Measurements from ENCODE around the gene SCUBE3.
A peak's percentile ranks its signal among the peaks of the same experiment; 100 is the strongest.

SCUBE3 gene

DNA sequence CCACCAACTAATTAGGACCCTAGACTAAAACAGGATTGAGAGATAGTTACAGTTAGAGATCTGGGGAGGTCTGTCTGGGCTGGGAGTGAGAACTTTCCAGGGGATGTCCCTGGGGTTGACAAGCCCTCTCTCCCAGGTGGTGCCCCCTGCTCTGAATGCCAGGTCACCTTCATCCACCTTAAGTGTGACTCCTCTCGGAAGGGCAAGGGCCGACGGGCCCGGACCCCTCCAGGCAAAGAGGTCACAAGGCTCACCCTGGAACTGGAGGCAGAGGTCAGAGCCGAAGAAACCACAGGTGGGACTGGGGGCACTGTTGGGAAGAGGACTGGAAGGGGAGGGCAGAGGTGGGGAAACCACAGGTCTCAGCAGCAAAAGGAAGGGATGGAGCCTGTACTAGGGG is 28.7 kb downstream of the SCUBE3 start:
- DNase-seq, result no peak

DNA sequence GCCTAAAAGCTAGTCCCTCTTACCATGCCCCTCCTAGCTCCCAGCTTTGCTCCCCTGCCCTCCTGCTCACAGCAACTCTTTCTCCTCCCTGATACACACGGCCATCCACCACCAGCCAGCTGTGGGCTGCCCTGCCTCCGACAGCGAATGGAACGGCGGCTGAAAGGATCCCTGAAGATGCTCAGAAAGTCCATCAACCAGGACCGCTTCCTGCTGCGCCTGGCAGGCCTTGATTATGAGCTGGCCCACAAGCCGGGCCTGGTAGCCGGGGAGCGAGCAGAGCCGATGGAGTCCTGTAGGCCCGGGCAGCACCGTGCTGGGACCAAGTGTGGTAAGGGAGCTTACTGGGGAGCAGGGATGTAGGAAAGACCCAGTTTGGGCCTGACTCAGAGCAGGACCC is 29.1 kb downstream of the SCUBE3 start:
- no peak for DNase-seq

DNA sequence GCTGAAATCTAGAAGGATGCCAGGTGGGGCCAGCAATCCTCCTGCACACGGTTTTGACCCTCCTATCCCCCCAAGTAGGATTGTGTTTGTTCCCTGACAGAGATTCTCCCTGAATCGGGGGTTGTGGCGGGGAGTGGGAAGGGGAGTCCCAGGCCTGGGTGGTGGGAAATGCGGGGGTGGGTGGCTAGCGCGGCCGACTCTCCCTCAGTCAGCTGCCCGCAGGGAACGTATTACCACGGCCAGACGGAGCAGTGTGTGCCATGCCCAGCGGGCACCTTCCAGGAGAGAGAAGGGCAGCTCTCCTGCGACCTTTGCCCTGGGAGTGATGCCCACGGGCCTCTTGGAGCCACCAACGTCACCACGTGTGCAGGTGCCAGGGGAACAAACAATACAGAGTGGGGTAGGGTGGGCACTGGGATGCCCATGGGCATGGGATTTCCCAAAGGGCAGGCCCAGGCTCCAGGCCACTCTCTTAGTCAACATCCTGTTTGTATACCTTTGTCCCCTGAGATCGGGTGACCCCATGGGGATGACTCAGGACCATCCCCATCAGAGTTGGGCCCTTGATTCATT is 29.7 kb downstream of the SCUBE3 start:
- DNase-seq, result no peak

DNA sequence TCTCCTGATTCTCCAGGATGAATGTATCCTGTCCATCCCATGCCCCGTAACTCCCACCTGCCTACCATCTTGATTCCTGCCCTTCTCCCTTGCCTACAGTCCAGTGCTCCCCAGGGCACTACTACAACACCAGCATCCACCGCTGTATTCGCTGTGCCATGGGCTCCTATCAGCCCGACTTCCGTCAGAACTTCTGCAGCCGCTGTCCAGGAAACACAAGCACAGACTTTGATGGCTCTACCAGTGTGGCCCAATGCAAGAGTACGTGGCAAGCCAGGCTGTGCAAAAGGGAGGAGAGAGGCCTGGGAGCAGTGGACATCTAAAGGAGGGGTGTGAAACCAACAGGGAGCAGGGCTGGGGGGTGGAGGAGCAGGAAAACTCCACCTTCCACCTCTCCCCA is 30.8 kb downstream of the SCUBE3 start:
- DNase-seq, result no peak

DNA sequence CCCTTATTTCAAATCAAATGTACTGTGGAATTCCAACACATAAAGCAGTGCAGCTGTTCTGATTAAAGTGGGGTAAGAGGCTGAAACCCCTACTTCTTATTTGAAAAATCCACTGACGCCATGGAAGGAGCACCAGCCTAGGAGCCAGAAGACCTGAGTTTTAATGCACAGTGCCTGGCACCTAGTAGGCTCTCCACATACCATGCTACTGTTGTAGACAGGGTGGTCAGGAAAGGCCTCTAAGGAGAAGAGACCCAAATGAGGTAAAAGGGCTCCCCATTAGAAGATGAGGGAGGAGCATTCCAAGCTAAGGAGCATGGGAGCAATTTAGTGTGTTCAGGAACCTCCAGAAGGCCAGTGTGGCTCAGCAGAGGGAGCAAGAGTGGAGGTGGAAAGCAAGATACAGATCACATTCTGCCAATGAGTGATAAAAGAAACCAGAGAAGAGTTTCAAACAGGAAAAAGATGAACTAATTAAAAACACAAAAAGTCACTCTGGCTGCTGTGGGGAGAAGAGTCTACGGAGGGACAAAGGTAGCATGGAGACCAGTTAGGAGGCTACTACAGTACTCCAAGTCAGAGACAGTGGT is 34.0 kb downstream of the SCUBE3 start:
- DNase-seq, result no peak

DNA sequence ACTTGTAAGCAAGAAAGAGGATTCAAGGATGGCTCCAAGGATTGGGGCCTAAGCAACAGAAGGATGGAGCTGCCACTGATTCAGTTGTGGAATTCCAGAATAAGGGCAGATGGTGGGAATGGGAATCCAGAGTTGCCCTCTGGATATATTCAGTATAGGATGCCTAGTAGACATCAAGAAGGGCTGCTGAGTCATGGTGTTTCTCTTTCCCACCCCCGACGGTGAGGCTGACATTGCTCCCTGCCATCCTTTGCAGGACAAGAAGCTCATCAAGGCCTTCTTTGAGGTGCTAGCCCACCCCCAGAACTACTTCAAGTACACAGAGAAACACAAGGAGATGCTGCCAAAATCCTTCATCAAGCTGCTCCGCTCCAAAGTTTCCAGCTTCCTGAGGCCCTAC is 34.5 kb downstream of the SCUBE3 start:
- DNase-seq, result no peak

DNA sequence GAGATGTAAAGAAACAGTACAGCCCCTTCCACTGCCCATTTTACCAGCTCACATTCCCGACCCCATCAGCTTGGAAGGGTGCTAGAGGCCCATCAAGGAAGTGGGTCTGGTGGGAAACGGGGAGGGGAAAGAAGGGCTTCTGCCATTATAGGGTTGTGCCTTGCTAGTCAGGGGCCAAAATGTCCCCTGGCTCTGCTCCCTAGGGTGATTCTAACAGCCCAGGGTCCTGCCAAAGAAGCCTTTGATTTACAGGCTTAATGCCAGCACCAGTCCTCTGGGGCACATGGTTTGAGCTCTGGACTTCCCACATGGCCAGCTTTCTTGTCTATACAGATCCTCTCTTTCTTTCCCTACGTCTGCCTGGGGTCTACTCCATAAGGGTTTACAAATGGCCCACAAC is 35.2 kb downstream of the SCUBE3 start:
- DNase-seq, result no peak

DNA sequence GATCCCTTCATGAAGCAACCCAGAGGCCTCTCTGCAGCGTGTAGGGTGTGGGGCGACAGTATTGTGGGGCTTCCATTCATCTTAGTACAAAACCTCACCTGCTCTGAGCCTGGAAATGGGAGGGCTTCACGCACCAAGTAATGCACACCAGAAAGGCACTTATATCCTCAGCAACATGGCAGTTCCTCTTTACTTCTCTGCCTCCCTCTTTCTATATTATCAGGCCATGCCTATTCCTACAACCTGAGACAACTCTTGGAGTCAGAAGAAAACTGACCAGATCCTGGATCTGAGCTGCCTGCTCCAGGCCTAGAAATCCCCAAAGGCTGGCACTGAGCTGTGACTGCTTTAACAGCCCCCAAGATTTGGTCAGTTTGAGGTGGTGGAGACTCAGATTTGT is 38.2 kb downstream of the SCUBE3 start:
- no peak for DNase-seq

DNA sequence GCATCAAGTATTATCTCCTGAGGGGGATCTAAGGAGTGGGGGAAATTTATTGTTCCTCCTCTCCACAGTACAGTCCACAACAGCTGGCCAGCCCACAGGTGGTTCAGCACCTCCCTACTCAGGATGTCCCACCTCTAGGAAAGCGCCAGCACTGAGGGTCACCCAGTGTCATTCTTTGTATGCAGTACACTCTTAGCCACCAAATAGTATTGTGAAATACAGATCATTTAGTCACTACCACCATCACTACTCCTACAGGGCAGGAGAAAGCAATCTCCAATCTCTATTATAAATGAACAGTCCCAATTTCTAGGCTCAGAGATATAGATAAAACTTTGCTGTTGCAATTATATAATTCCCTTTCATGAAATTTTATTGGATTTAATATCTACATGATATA is 39.5 kb downstream of the SCUBE3 start:
- no peak for DNase-seq

DNA sequence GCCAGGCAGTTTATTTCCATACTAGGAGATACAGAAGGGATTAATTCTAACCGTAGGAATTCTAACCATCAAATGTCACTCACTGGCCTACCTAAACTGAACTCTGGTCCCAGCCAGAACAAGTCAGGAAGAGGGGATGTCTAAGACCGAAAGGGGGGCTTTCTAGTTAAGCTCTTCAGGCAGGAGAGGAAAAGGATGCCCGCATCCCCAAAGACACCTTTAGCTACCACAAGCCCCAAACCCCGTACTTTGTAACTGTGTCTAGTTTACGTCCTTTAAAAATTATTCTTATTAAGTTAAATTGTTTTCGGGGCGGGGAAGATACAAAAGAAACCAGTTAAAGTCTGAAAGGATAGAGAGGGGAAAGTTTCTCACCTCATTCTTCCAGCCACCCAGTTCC is 44.6 kb downstream of the SCUBE3 start:
- DNase-seq, result no peak

DNA sequence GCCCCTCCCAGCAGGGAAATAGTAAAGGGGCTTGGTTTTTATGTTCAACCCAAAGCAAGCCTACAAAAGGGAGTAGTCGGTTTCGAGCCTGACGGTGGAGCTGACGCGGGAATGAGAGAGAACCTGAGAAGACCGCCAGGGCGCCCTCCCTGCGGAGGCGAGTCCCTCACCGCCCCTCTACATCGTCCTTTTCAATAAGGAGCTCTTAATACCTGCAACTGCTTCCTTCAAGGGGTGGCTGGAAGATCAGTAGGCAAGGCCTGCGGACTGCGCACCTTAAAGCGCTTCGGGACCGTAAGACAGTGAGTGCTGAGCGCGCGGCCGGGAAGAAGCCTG is 45.1 kb downstream of the SCUBE3 start:
- DNase-seq, result peak; percentile 52

DNA sequence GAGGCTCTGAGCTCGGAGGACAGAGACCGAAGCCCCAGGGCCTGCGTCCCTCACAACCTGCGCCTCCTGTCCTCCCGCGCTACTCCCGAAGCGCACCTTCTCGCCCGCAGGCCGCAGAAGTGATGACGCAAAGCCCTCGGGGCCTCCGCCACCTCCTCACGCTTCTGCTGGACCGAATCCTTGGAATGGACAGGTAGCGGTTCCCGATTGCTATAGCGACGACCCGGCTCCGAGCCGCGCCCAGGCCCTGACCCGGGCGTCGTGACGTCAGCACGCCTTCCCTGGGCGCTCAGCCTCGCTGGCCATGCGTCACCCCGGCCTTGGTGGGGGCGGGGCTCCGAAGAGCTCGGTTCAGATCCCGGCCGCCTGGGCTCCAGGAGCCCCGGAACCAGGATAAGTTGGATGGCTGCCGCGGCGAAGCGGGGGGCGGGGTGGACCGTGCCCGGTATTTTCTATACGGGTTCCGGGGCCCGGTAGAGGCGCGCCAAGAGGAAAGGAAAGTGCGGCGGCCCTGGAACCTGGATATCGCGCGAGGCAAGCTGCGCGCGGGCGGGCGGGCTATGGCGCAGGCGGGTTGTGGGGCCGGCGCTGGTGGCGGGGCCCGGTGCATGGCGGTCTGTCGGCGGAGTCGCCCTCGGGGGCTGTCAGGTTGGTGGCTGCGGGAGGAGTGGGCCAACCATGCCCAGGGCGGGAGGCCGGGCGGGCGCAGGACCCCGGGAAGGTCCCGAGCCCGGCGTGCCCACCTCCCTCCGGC is 45.6 kb downstream of the SCUBE3 start, which contains the start of gene ZNF76:
ZNF76 (plus strand) TSS at position 542 of the 754 bp plus-strand sequence. CDS start 21,417 bp downstream, outside the sequence.
- peak; percentile 92 for DNase-seq

DNA sequence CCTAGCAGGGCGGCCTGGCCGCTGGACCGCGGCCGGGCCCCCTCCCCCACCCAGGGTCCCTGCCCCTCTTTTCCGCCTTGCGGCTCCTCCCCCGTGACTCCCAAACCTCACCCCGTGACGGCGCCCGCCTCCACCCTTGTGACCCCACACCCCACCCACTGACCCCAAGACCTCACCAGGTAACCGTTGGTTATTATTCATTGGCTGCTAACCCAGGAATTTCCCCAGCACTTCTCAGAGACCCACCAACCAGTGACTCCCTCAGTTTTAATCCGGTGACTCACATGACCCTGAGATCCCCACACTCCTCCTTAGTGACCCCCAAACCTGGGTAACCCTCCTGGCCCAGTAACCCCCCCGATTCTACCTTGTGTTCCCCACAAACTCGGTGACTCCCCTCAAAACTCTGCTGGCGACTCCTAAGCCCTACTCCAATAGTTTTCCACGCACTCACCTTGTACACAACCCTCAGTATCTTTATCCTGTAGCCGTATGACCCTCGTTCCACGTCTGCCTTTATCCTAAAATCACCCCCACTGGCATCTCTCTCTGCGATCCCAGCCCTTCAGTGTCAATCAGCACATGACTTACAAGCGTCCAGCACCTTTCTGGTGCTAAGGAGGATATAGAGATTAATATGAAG is 46.3 kb downstream of the SCUBE3 start:
- peak; percentile 48 for DNase-seq

DNA sequence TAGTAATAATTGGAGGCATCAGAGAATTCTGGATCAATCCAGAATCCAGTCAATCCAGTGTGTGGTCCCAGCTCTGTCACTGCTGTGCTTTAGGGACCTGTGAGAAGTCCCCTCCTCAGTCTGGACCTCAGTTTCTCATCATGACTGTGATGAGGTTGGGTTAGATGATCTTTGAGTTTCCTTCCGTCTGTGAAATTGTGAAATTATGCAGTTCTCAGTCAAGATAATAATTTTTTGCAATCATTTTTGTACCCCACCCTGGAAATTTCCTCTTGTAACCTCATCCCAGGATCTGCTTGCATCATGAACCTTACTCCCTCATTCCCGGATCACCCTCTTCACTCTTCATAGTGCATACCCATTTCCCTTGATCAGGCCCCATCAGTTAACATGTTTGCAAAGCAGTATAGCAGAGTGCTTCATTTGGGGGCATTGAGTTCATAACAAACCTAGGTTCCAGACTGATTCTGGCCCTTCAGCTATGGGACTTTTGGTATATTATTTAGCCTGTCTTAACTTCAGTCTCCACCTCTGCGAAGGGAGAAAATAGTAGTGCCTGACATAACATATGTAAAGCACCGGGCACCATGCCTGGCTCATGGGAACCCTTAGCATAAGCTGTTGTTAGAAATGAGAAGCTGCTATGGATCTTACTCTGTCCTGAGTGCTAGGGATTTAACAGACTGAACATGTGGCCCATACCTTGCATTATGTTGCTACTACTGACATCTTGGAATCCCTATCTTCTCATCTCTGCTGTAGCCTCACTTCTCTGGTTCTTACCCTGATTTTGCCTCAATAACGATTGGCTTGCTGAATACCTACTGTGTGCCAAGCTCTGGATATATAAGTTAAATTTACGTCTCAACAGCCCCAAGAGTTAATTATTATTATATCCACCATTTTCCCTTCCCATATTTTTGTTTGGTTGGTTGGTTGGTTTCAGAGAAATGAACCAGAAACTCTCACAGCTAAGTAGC is 47.1 kb downstream of the SCUBE3 start:
- DNase-seq, result no peak

DNA sequence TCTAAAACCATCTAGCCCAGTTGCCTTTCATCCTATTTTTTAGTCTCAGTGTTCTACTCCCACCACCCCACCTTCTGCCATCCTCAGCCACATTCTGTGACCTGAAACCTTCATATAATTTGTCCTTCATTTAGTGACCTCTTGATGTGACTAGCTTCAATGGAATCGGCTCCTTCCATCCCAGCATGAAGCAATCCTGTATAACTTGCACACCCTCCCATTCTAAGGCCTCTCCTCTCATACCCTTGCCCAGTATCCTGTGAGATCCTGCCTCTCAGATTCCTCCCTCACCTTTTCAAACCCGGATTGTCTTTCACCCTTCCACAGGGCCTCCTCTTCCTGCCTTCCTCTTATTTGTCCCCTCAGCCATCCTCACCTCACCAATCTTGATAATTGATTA is 48.8 kb downstream of the SCUBE3 start:
- no peak for DNase-seq

DNA sequence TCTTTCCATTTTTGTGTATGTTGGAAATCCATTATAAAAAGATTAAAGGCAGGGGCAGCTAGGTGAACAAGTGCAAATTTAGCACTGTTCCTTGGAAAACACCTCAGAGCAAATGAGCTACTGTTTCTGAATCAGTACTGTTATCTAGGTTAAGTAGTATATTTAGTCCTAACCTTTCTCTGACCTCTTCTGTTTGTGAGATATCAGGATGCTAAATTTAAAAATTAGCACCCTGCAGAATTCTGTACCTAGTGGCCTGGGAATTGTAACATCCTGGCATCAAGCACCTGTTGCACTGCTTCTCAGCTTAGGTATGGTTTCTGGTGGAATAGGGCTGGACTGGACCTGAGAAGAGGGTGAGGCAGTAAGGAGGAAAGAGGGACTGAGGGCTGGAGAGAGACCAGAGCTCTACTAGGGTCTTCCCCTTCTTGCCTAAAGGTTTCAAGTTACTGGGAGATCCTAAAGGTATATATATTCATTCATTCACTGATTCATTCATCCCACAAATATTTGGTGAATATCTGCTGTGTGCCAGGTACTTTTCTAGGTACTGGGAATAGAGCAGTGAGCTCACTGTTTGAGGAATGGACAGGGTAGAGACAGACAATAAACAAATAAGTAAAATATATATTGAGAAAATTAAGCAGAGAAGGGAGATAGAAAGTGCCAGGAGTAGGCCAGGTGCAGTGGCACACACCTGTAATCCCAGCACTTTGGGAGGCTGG is 51.0 kb downstream of the SCUBE3 start:
- no peak for DNase-seq

DNA sequence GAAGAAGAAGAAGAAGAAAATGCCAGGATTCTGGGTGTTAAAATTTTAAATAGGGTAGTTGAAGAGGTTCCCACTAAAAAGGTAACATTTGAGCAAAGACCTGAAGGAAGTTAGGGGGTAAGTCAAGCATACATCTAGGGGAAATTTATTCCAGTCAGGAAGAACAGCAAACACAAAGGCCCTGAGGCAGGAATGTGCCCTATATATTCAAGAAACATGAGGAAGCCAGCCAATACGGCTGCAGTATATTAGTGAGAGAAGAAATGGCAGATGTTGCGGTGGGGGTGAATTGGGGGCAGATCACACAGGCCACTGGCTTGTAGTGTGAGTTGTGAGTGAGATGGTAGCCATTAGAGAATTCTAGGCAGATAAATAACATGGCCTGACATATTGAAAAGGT is 51.8 kb downstream of the SCUBE3 start:
- DNase-seq, result no peak

DNA sequence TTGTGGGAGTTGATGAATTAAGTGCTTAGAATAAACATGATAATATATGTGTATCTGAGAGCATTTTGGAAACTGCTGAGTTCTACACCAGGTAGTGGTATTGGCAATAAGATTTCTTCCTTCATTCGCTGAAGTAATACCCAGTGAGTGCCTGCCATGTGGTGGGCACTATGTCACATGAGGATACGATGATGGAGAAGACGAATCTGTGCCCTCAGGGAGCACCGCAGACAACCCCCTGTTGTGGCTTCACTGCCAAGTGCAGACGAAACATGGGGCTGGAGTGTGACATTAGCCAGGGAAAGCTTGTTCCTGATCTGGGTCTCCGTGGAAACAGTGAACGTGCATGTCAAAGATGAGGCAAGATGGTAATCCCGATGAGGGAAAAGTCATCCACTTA is 53.7 kb downstream of the SCUBE3 start:
- no peak for DNase-seq

DNA sequence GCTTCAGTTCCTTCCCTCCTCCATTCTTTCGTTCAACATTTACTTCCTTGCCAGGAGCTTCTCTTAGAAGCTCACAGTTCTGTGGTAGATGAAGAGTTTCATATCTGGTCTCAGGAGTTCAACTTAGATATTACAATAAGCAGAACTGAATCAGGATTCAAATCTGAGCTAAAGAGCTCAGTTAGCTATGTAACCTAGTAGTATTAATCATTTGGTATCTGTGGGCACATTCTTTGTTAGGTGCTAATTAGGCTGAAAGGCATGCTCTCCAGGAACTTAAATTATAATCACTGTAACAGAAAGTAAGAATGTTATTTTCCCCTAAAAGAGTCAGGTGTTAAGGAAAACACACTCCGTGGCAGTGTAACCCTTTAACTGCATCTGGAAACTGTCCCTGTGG is 54.1 kb downstream of the SCUBE3 start:
- DNase-seq, result no peak

DNA sequence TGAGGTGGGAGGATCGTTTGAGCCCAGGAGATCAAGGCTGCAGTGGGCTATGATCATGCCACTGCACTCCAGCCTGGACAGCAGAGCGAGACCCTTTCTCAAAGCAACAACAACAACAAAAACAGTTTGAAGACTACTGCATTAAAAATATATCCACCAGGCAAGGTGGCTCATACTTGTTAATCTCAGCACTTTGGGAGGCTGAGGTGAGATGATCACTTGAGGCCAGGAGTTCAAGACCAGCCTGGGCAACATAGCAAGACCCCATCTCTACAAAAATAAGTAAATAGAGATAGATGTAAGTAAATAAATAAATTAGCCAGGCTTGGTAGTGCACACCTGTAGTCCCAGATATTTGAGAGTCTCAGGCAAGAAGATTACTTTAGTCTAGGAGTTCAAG is 58.2 kb downstream of the SCUBE3 start:
- no peak for DNase-seq

DNA sequence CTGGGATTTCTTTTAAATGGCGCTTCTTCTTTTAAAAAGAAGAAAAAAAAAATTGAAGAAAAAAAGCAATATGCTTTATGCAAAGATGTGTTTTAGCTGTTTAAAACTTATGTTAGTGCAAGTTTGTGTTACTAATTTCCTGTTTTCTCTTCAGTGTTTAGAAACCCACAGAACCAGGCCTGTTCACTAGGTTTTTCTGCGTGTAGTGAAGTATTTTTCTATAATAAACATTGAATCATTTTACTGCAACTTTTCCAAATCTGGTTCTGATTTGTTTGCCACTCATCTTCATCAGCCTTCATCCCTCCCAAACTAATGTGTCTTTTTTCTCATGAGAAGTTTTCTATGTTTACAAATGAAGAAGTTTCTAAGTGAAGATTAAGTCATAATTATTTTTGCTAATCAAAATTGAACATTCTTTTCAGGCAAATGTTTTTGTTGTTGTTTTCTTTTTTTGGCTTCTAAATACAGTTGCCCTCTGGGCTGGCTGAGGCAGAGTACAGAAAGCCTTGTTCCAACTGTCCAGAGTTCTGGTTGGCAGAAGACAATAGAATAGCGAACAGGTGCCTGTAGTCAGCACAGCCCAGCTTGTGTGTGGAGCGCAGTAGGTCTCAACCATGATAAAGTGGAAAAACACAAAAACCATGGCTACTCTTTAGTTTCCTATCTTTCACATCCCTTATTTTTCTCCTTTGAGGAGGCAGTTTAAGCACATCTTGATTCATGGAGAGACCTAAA is 60.2 kb downstream of the SCUBE3 start:
- DNase-seq, result no peak
